Measurements from ENCODE around the gene MVB12B. TPM values are rescaled to one million over a fixed set of nuclear protein-coding genes. Genes with fewer than 3 reads are reported as not detected.
"Not testable (repeated sequence)": the region's sequence is repeated elsewhere in the genome, so short reads cannot be mapped to it uniquely, and the experiment has no call there.

The MVB12B gene
- total RNA-seq, 1 donor from 2014 or later, result 22.2 TPM

DNA sequence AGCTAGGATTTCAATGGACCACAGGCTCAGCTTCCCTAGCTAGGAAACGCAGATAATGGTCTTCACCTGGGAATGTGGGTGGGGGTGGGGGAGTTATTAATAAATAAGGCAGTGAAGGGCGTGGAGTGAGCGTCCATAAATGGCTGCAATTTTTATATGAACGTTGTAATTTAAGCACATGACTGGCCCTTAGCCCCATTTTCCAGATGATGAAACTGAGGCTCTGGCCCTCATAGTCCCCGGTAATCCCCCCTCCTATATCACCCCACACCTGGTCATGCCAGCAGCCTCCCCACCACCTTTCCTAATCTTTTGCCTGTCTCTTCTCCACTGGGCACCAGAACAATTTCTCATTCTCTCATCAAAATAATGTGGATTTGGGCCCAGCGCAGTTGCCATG is 225.2 kb downstream of the MVB12B start:
- DNase-seq (ENCODE audit: low spot score), result no peak

GRCh38 chr9:126554292-126554691 is 227.7 kb downstream of the MVB12B start:
- no peak for DNase-seq (ENCODE audit: low spot score)

DNA sequence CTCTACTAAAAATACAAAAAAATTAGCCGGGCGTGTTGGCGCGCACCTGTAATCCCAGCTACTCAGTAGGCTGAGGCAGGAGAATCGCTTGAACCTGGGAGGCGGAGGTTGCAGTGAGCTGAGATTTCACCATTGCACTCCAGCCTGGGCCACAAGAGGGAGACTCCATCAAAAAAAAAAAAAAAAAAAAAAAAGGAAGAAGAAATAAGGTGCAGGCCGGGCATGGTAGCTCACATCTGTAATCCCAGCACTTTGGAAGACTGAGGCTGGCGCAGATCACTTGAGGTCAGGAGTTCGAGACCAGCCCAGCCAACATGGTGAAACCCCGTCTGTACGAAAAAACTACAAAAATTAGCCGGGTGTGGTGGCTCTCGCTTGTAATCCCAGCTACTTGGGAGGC is 228.8 kb downstream of the MVB12B start:
- not testable (repeated sequence) for DNase-seq (ENCODE audit: low spot score)

Measured in mesenteric fat pad (tissue), 1 donor.